Breast epithelium (tissue), 3 donors: Measurements from ENCODE around the gene TRAPPC6A.

ENCODE experiments used
- CTCF ChIP-seq, 3 donors: fragments of 450-650 bp; IDR thresholded peaks; one replicate each; pipeline ENCODE4 v1.5.1; 2016 to 2017; ENCODE audit warnings: antibody characterized with exemption in 3 of 3, mild to moderate bottlenecking in 3 of 3, moderate library complexity in 3 of 3
- POLR2A ChIP-seq: fragments of 450-650 bp; IDR thresholded peaks from one replicate; pipeline ENCODE4 v1.6.1; 2016; ENCODE audit warnings: antibody characterized with exemption, mild to moderate bottlenecking, moderate library complexity

GRCh38 chr19:45142726-45143110, 35.3 kb downstream of the TRAPPC6A start:
- no peak for TF ChIP-seq POLR2A
- TF ChIP-seq CTCF (IDR thresholded peaks at IDR 0.05) = no peak
